Measurements from ENCODE around the gene ESD.

Gene ESD

DNA sequence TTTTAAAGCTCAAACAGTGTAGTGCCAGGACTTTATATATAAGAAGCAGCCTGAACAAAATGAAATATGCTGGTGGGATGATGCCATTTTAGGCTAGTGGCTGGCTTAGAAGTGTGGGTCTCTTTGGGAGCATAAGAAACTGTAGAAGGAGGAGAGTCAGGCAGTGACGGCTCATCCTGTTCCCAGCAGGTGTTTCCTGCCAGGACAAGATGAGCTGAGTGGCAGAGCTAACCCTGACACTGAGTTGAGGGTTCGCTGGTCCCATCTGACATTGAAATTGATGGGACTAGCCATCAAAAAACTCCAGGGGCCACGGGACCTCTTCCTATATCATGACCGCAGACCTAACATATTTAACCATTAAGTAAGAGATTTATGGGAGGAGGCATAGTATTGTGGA is 51.3 kb downstream of the ESD start:
- Histone ChIP-seq H3K36me3 (peaks cover 29% of the 10 kb centered on the region), H3K9me3 (no peaks in the 10 kb centered on the region)

DNA sequence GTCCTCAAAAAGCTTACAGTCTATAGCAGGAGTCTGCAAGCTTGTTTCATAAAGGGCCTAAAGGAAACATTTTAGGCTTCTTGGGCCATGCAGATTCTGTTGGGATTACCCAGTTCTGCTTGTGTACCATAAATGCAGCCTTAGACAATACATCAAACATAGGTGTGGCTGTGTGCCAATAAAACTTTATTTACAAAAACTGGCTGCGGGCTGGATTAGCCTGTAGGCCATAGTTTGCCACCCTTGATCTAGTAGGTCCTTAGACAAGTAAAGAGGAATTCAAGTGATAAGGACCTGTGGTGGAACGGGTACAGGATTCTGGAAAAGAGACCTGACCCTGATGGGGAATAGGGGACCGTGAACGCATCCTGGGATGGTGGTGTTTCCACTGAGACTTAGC is 51.9 kb downstream of the ESD start:
- Histone ChIP-seq H3K4me1 (ENCODE audit: control insufficient read depth in 1 of 2, insufficient read depth in 1 of 2, low read depth in 1 of 2, low read length in 1 of 2) (no peaks in the 10 kb centered on the region), H3K4me3 (ENCODE audit: low read depth in 1 of 2, low read length in 1 of 2) (no peak overlapping the region), H3K27me3 (no peaks in the 10 kb centered on the region), H3K27ac (no peak overlapping the region), H3K36me3 (peaks cover 24% of the 10 kb centered on the region), H3K9me3 (no peaks in the 10 kb centered on the region)
- TF ChIP-seq, protein P1, sequence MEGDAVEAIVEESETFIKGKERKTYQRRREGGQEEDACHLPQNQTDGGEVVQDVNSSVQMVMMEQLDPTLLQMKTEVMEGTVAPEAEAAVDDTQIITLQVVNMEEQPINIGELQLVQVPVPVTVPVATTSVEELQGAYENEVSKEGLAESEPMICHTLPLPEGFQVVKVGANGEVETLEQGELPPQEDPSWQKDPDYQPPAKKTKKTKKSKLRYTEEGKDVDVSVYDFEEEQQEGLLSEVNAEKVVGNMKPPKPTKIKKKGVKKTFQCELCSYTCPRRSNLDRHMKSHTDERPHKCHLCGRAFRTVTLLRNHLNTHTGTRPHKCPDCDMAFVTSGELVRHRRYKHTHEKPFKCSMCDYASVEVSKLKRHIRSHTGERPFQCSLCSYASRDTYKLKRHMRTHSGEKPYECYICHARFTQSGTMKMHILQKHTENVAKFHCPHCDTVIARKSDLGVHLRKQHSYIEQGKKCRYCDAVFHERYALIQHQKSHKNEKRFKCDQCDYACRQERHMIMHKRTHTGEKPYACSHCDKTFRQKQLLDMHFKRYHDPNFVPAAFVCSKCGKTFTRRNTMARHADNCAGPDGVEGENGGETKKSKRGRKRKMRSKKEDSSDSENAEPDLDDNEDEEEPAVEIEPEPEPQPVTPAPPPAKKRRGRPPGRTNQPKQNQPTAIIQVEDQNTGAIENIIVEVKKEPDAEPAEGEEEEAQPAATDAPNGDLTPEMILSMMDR (IDR thresholded peaks at IDR 0.05), result no peak

More for the DNA sequence above, 51.3 kb downstream of the ESD start:
- Histone ChIP-seq H3K4me1 (ENCODE audit: control insufficient read depth in 1 of 2, insufficient read depth in 1 of 2, low read depth in 1 of 2, low read length in 1 of 2) (no peaks in the 10 kb centered on the region), H3K27ac (no peak overlapping the region), H3K4me3 (ENCODE audit: low read depth in 1 of 2, low read length in 1 of 2) (no peak overlapping the region), H3K27me3 (no peaks in the 10 kb centered on the region)
- TF ChIP-seq, protein P1 (IDR thresholded peaks at IDR 0.05), result no peak

DNA sequence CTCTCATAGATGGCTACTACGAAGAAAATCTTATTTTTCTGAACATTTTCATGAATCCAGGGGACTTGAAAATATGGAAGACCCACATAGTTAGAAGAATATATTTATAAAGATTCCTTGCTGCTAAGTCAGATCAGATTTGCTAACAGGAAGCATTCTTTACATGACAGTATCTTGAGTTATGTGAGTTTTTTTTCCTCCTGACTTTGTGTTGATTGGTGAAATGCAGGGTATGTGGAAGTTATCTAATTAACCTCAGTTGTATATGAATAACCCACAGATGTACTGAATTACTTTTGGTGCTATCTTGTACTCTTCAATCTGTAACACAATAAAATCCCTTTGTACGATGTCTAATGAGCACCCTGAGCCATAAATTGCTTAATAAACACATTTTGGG is 53.8 kb downstream of the ESD start:
- H3K4me1 ChIP-seq (ENCODE audit: control insufficient read depth in 1 of 2, insufficient read depth in 1 of 2, low read depth in 1 of 2, low read length in 1 of 2), result no peaks in the 10 kb centered on the region
- TF ChIP-seq, protein P1 (IDR thresholded peaks at IDR 0.05), result no peak
- no peak overlapping the region for H3K4me3 ChIP-seq (ENCODE audit: low read depth in 1 of 2, low read length in 1 of 2)
- H3K36me3 ChIP-seq, result peaks cover 10% of the 10 kb centered on the region
- no peak overlapping the region for H3K27ac ChIP-seq
- H3K27me3 ChIP-seq, result no peaks in the 10 kb centered on the region
- H3K9me3 ChIP-seq, result no peaks in the 10 kb centered on the region

DNA sequence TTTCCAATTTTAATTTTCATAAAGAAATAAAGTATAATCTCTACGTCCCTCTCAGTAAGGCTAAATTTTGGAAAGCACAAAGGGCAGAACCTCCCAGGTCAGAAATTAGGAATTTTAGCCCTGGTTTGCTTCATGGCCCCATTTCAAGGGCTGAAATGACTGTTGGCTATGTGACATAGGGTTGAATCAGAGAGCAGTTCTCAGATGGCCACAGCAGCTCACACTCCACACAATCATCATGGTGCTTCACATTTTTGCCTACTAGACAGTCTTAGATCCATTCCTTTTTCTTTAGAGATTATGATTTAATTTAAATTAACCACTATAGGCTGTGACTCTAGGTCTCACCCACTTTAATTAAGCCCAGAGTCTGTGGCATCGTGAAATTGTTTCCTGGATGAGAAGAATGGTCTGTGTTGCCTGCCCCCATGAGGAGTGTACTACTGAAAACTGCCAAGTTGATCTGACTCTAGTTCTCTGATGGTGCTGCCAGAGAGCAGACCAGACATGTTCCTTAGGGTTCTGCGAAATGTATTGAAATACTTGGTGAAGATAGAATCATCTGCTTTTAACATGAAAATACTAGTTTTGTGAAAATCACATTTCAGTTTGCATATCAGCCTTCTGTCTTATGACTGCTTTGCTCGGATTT is 57.4 kb downstream of the ESD start:
- Histone ChIP-seq H3K9me3 (no peaks in the 10 kb centered on the region), H3K4me1 (ENCODE audit: control insufficient read depth in 1 of 2, insufficient read depth in 1 of 2, low read depth in 1 of 2, low read length in 1 of 2) (no peaks in the 10 kb centered on the region), H3K36me3 (peaks cover 7% of the 10 kb centered on the region), H3K27me3 (no peaks in the 10 kb centered on the region), H3K27ac (no peak overlapping the region), H3K4me3 (ENCODE audit: low read depth in 1 of 2, low read length in 1 of 2) (no peak overlapping the region)
- TF ChIP-seq, protein P1 (IDR thresholded peaks at IDR 0.05), result no peak

DNA sequence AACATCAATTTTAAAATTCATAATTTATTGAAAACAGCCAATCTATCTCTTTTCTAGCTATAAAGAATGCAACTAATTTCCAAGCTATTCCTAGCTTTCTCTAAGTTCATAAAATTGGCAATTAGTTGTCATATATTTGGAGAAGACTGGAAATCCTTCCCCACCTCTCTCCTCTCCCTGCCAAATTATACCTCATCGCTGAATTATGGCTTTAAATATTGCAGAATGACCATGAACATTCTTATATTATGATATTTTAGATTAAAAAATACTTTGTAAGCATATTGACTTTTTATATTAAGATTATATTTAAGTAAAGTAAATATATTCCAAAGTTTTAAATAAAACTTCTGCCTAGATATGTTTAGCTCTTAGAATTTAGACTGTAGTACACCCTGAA is 58.2 kb downstream of the ESD start:
- H3K36me3 ChIP-seq, result peaks cover 7% of the 10 kb centered on the region
- H3K4me1 ChIP-seq (ENCODE audit: control insufficient read depth in 1 of 2, insufficient read depth in 1 of 2, low read depth in 1 of 2, low read length in 1 of 2), result no peaks in the 10 kb centered on the region
- no peaks in the 10 kb centered on the region for H3K27me3 ChIP-seq
- no peak overlapping the region for H3K27ac ChIP-seq
- TF ChIP-seq, protein P1 (IDR thresholded peaks at IDR 0.05), result no peak
- no peak overlapping the region for H3K4me3 ChIP-seq (ENCODE audit: low read depth in 1 of 2, low read length in 1 of 2)
- no peaks in the 10 kb centered on the region for H3K9me3 ChIP-seq

Measured in neutrophil (primary cell).